K562 (cell line): ENCODE results near the gene SNUPN. TPM values are rescaled to one million over a fixed set of nuclear protein-coding genes. Genes with fewer than 3 reads are reported as not detected.

ENCODE experiments used
- DACH1 ChIP-seq: fragments of 450-650 bp; IDR thresholded peaks from 2 replicates; pipeline ENCODE4 v1.6.1; 2018; ENCODE audit not compliant: partially characterized antibody
- ZBTB40 ChIP-seq, 2 experiments: fragments of 450-650 bp in 1 of 2; sonication (generic) in 1 of 2; formaldehyde crosslinking in 1 of 2; IDR thresholded peaks; 2 replicates each; pipeline versions ENCODE4 v1.7.1 to v1.9.0; 2016 to 2022; ENCODE audit warnings: inconsistent platforms in 1 of 2, mild to moderate bottlenecking in 1 of 2, missing genetic modification reagents in 1 of 2
- ZNF23 ChIP-seq: fragments of 250-450 bp; sonication (Bioruptor Pico); IDR thresholded peaks from 2 replicates; pipeline ENCODE4 v1.4.0; 2020; ENCODE audit warnings: mild to moderate bottlenecking
- ZNF354B ChIP-seq: fragments of 250-450 bp; sonication (Bioruptor Pico); IDR thresholded peaks from 2 replicates; pipeline ENCODE4 v1.4.0; 2020
- ZNF436 ChIP-seq: fragments of 250-450, 450-650 bp; sonication (Bioruptor Pico); formaldehyde crosslinking; IDR thresholded peaks from 2 replicates; pipeline ENCODE4 v1.7.0; 2020; ENCODE audit warnings: mild to moderate bottlenecking
- ZNF589 ChIP-seq: fragments of 200-800 bp; sonication (Bioruptor generic); IDR thresholded peaks from 2 replicates; pipeline ENCODE4 v1.6.1; 2016; ENCODE audit warnings: low read depth, missing genetic modification characterization, missing compliant biosample characterization
- polyA plus RNA-seq, 8 experiments: library from polyadenylated mRNA; depleted of rRNA in 4 of 8; stranded (reverse) in 5 of 8; unstranded in 3 of 8; fragments of >200 nt; fragmentation: Nextera tagmentation in 2 of 8; fragmentation: Illumina TruSeq in 1 of 8; extraction: Ambion mirVana in 2 of 8; extraction: Trizol in 1 of 8; gene quantifications; 2 replicates each; pipeline versions ENCODE4 v1.2.1 to v1.2.3, GENCODE V29; 2011 to 2014; ENCODE audit warnings: inconsistent platforms in 1 of 8, missing spikeins in 1 of 8
- total RNA-seq, 7 experiments: library from RNA; depleted of rRNA in 6 of 7; stranded (reverse); fragments of >200 nt in 6 of 7; fragmentation: Illumina TruSeq in 2 of 7; extraction: Trizol in 2 of 7; gene quantifications; 2 replicates each; pipeline versions ENCODE4 v1.2.1 to v1.2.3, GENCODE V29; 2011 to 2021; ENCODE audit warnings: low replicate concordance in 1 of 7
- TF ChIP-seq, protein P1 (sequence below): fragments of 250-450 bp; sonication (Bioruptor Pico); IDR thresholded peaks from 2 replicates; pipeline ENCODE4 v1.5.0; 2020; ENCODE audit warnings: mild to moderate bottlenecking, borderline replicate concordance
- TF ChIP-seq, protein P2 (sequence below): fragments of 250-450 bp; sonication (Bioruptor Pico); IDR thresholded peaks from 2 replicates; pipeline ENCODE4 v1.8.0; 2022; ENCODE audit warnings: inconsistent platforms, mild to moderate bottlenecking, moderate library complexity, borderline replicate concordance

The SNUPN gene
- total and polyA plus RNA-seq, 9 of the 15 experiments (the other 6 are each of a cell fraction or from before 2014, with no cell fraction given), result 32.2 to 78.3 (median 40.0) TPM

DNA sequence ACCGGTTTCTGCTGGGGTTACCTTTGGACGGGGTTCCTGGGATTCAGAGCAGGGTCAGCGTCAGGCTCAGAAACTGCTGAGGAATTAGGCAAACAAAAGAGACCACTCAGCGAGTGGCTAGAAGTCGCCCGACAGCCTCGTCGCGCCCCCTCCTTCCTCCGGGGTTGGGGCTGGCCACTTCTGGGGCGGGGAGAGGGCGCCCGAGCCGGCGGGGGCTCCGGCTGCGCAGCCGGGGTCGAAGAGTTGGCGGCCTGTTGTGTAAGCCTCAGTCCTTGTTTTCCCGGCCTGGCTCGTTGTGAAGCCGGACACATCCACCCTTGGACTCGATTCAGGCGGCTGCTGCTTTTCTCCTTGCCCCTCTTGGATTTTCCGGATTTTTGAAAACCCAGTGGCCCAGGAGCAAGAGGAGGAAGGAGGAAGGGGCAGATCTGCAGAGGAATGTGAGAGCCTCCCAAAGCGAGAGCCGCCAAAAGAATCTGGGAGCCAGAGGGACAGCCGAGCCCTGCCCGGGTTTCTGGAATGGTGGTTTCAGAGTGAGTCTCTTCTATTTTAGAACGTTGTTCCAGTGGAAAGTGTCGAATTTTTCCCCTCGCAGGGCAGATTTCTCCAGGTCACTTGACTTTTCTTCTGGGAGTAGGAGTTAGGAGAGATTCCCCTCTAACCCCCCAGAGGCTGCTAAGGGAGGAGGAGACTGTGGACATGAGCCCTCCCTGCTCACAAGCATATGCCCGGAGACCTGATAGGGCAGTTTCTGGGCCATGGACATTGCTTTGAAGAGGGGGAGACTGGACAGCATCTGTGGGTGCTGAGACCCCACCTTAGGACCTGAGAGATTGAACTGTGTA is 22.9 kb upstream of the SNUPN start (continued):
- TF ChIP-seq ZBTB40 (IDR thresholded peaks at IDR 0.05), result 0 out of 2 replicates have a peak, but pooled peaks have one; percentile 32
- no peak for TF ChIP-seq ZBTB40 (CRISPR knock-in tag; IDR thresholded peaks at IDR 0.05)
- TF ChIP-seq DACH1, result no peak
- no peak for TF ChIP-seq ZNF436 (CRISPR knock-in tag)
- TF ChIP-seq, protein P1, sequence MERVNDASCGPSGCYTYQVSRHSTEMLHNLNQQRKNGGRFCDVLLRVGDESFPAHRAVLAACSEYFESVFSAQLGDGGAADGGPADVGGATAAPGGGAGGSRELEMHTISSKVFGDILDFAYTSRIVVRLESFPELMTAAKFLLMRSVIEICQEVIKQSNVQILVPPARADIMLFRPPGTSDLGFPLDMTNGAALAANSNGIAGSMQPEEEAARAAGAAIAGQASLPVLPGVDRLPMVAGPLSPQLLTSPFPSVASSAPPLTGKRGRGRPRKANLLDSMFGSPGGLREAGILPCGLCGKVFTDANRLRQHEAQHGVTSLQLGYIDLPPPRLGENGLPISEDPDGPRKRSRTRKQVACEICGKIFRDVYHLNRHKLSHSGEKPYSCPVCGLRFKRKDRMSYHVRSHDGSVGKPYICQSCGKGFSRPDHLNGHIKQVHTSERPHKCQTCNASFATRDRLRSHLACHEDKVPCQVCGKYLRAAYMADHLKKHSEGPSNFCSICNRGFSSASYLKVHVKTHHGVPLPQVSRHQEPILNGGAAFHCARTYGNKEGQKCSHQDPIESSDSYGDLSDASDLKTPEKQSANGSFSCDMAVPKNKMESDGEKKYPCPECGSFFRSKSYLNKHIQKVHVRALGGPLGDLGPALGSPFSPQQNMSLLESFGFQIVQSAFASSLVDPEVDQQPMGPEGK (CRISPR knock-in tag), result no peak
- TF ChIP-seq ZNF23, result no peak
- TF ChIP-seq, protein P2, sequence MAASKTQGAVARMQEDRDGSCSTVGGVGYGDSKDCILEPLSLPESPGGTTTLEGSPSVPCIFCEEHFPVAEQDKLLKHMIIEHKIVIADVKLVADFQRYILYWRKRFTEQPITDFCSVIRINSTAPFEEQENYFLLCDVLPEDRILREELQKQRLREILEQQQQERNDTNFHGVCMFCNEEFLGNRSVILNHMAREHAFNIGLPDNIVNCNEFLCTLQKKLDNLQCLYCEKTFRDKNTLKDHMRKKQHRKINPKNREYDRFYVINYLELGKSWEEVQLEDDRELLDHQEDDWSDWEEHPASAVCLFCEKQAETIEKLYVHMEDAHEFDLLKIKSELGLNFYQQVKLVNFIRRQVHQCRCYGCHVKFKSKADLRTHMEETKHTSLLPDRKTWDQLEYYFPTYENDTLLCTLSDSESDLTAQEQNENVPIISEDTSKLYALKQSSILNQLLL (CRISPR knock-in tag), result no peak
- TF ChIP-seq ZNF354B (CRISPR knock-in tag), result no peak
- no peak for TF ChIP-seq ZNF589 (CRISPR knock-in tag)
